ENCODE data around the gene ULBP2.
"Not testable (repeated sequence)": the region's sequence is repeated elsewhere in the genome, so short reads cannot be mapped to it uniquely, and the experiment has no call there.

ULBP2 gene

GRCh38 chr6:149974825-149975224 lies 33.0 kb downstream of the ULBP2 start:
- DNase-seq: peak; percentile 38

GRCh38 chr6:149975400-149975799 lies 33.6 kb downstream of the ULBP2 start:
- DNase-seq: no peak

- no peak for DNase-seq
These were observed 35.4 kb downstream of the ULBP2 start for GRCh38 chr6:149977221-149977620.

GRCh38 chr6:149978610-149979009 lies 36.8 kb downstream of the ULBP2 start:
- no peak for DNase-seq

GRCh38 chr6:149979293-149979692 lies 37.5 kb downstream of the ULBP2 start:
- DNase-seq: no peak

GRCh38 chr6:149983145-149983544 lies 41.3 kb downstream of the ULBP2 start:
- DNase-seq: no peak

GRCh38 chr6:149984773-149985172 lies 43.0 kb downstream of the ULBP2 start:
- no peak for DNase-seq

GRCh38 chr6:149985481-149985937 lies 43.7 kb downstream of the ULBP2 start:
- no peak for DNase-seq

- DNase-seq: no peak
These were observed 45.8 kb downstream of the ULBP2 start for GRCh38 chr6:149987602-149988107.

GRCh38 chr6:149988550-149989346 lies 46.9 kb downstream of the ULBP2 start:
- no peak for DNase-seq

GRCh38 chr6:149990212-149990660 lies 48.4 kb downstream of the ULBP2 start:
- no peak for DNase-seq

GRCh38 chr6:149990661-149991471 lies 49.1 kb downstream of the ULBP2 start:
- DNase-seq: no peak

- not testable (repeated sequence) for DNase-seq
These were observed 49.6 kb downstream of the ULBP2 start for GRCh38 chr6:149991472-149991795.

GRCh38 chr6:149991838-149992237 lies 50.0 kb downstream of the ULBP2 start:
- no peak for DNase-seq

GRCh38 chr6:149995235-149995750 lies 53.5 kb downstream of the ULBP2 start:
- DNase-seq: no peak

GRCh38 chr6:149995971-149996370 lies 54.2 kb downstream of the ULBP2 start:
- no peak for DNase-seq

Data from hematopoietic multipotent progenitor cell treated with erythropoietin and hydrocortisone succinate and interleukin-3 and kit ligand, for 6 days (in vitro differentiated cells).